Skin epidermis (tissue), 12 donors: ENCODE data around the gene CRNKL1.

ENCODE experiments used
- H3K27ac ChIP-seq, 21 experiments: fragments of 200-600 bp; sonication (generic) in 11 of 21; one replicate each; pipeline ENCODE4 v1.5.0; 2020; ENCODE audit warnings: mild to moderate bottlenecking in 3 of 21, inconsistent platforms in 2 of 21, moderate library complexity in 2 of 21
- H3K4me3 ChIP-seq, 7 experiments: fragments of 200-600 bp; sonication (generic) in 2 of 7; one replicate each; pipeline ENCODE4 v1.5.0; 2020; ENCODE audit warnings: inconsistent platforms in 2 of 7, mild to moderate bottlenecking in 2 of 7, moderate library complexity in 1 of 7

Gene CRNKL1

DNA sequence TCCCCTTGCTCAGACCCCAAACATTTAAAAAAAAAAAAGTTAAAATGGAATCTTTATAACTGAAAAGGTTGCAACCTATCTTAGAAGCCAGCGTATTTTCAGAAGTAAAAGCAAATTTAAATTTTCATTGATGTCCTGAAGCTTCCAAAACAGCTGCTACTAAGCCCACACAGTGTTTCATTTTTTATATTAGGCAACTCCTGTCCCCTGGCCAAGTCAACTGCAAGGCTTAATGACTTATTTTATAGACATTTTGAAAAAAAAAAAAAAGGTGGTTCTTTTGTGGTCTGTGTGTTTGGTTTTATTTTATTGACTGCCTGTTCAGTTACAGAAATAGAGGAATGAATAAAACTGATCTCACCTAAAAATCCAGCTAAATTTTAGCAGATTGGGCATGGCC is 13.1 kb upstream of the CRNKL1 start:
- H3K4me3 ChIP-seq, result no peak overlapping the region
- no peak overlapping the region for H3K27ac ChIP-seq

DNA sequence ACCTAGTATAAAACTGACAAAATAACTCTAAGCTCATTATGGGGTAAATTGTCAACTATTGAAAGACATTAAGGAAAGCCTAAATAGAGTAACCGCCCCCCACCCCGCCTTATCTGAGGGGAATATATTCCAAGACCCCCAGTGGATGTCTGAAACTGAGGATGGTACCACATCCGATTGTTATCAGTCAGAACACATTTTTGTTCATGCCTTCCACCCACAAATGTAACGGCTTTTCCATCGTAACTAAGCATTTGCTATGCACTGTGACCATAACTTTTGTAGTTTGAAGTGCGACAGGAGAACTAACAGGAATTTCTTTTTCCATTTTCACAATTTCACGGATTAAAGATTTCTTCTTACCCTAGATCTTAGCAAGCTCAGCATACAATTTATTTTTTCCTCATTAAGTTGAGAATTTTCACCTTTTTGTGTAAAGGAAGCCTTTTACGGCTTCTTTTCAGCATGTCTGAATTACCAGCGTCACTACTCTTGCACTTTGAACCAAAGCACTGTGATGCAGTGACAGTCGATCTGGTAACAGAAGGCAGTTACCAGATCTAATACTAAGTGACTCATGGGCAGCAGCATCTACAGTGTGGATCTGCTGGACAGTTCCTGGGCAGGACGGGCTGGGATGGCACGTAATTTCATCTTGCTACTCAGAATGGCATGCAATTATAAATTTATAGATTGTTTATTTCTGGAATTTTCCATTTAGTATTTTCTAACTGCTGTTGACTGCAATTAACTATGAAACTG is 11.9 kb upstream of the CRNKL1 start:
- no peak overlapping the region for H3K27ac ChIP-seq
- no peak overlapping the region for H3K4me3 ChIP-seq

DNA sequence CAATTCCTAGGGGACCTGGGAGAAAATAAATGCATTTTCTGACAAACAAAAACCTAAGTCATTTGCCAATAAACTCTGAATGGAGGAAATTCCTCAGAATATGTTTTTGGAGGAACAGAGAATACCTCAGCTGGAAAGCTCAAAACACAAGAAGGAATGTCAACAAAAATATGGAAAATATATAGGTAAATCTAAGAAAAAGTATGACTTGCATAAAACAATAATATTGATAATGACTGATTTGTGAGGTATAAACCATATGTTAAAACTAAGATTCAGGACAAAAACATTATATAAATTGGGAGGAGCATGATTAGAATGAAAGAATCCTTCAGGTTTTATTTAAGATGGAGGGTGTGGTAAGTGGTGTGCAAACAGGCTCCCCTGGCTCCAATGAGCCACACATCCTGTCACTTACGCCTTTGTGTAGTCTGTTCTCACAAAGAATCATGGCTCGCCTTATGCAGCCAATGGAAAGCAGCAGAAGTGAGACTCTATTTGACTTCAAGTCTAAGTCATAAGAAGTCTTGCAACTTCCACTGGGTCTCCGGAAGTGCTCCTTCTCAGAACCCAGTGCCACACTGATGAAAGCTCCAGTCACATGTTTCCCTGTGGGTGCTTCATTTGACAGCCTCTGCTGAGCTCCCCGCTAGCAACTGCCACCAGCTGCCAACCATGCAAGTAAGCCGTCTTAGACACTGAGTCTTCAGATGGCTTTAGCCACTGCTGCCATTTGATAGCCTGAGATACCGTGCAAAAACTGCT is 8.2 kb upstream of the CRNKL1 start:
- H3K27ac ChIP-seq, result no peak overlapping the region

DNA sequence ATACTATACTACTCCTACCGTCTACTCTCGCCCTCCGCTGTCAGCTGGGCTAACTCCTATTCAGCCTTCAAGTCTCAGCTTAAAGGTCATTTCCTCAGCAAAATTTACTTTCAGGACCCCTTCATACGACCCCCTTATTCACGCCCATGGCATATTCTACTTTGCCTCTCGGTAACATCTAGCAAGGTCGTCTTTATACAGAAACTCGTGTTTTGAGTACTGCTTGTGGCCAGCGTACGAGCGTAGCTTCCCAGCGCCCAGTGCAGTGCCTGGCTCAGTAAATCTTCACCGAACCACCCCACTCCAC is 546 bp downstream of the CRNKL1 start:
- Histone ChIP-seq H3K27ac (peak overlapping the region; percentile 33 to 94 (median 90)), H3K4me3 (peak overlapping the region; percentile 61 to 99 (median 83))

More for the DNA sequence above, 8.2 kb upstream of the CRNKL1 start:
- H3K4me3 ChIP-seq, result no peak overlapping the region

DNA sequence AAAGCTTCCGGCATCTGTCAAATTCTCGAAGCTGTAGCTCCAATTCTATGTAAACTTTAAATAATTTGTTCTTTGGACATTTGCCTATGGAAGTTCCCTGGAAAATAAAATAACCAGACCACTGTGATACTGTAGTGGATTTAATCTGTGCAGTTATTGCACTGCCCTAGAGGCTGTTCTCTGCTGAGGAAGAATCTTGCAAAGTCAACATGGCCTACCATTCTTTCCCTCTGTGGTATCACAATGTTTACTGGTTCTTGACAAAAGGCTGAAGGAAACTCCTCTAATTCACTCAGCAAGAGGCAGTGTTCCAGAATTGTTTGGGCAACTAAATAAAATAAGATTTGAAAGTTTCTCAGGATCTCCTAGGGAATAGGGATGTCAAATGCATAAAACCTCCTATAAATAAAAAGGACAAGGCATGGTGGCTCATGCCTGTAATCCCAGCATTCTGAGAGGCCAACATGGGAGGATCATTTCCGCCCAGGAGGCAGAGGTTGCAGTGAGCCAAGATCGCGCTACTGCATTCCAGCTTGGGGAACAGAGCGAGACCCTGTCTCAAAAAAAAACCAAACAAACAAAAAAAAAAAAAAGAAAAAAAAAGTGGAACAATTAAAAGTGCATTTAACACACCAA is 12.4 kb downstream of the CRNKL1 start:
- Histone ChIP-seq H3K27ac (no peak overlapping the region), H3K4me3 (no peak overlapping the region)

DNA sequence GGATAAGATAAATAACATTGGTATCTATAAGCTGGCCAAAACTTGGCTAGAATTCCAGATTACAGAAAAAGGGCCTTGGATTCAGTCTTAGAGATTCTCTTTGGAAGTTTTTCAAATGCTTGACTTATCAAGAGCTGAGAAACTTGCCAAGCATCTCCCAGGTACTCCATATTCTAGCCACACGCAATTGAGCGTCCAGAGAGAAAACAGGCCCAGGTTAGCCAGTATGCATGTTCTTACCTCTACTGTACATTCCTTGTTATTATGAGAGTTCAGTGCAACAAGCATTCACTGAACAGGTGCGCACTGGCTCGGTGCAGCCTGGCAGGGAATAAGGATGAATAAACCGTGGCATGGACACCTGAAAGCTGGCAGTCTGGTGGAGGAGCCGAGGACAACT is 13.7 kb downstream of the CRNKL1 start:
- Histone ChIP-seq H3K27ac (no peak overlapping the region), H3K4me3 (no peak overlapping the region)

DNA sequence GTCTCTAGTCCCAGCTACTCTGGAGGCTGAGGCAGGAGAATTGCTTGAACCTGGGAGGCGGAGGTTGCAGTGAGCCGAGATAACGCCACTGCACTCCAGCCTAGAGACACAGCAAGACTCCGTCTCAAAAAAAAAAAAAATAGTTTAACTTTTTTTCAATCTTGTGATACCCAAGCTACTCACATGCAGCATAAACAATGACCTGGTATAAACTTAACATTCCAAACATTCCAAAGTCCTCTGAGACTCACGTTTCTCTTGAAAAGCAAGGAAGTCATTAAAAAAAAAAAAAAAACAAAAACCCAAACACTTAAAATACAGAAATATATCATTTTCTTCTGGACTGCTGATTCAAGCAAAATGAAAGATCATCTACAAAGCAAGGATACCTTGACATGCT is 14.3 kb downstream of the CRNKL1 start:
- no peak overlapping the region for H3K27ac ChIP-seq
- H3K4me3 ChIP-seq, result no peak overlapping the region

DNA sequence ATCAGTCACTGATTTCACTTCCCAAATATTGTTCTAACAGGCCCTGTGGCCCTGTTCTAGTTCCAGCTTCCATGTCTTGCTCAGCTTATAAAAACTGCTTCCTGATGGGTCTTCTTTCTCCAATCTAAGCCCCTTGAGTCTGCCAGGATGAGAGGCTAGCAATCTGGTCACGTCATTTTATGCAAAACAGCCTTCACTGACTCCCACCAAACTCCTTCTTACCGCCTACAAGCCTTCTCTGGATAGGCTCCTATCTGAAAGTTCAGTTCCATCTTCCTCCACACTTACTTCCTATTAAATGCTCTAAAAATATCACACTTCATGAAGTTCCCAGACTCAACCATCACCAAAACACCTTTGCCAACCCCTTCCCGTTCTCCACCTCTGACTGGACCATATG is 15.5 kb downstream of the CRNKL1 start:
- Histone ChIP-seq H3K27ac (no peak overlapping the region), H3K4me3 (no peak overlapping the region)

DNA sequence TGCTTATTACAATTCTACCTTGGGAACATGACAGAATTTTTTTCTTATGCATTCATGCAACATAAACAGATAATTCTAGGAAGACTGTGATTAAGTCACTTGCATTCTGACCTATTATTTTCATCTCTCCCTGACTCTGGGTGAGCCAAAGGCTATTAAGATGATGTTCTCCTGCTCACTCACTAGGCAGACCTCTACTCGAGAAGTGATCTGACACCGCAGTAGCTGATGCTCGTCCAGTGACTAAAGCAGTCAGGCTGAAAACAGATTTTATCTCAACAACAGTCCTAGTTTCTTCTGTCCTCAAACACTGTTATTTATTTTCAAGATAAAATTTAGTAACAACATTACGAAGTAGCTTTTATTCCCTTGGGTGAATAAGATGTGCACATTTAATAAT is 17.8 kb downstream of the CRNKL1 start:
- no peak overlapping the region for H3K27ac ChIP-seq
- H3K4me3 ChIP-seq, result no peak overlapping the region

DNA sequence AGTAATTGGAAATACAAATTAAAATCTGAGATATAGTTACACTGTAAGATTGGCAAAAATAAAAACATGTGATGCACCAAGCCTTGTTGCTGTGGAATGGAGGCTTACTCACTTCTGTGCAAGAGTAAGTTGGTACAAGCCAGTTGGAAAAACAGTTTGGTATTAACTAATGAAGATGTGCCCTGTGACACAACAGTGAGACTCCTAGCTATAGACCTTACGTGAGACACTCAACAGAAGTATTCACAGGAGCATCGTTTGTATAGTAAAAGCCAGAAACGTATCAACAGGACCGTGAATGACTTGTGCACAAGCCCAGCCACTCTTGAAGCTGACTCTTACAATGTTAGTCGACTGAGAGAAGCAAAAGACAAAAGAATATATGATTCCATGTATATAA is 20.5 kb downstream of the CRNKL1 start:
- H3K27ac ChIP-seq, result peak overlapping the region in 1 of 21 experiments; percentile 16
- no peak overlapping the region for H3K4me3 ChIP-seq

DNA sequence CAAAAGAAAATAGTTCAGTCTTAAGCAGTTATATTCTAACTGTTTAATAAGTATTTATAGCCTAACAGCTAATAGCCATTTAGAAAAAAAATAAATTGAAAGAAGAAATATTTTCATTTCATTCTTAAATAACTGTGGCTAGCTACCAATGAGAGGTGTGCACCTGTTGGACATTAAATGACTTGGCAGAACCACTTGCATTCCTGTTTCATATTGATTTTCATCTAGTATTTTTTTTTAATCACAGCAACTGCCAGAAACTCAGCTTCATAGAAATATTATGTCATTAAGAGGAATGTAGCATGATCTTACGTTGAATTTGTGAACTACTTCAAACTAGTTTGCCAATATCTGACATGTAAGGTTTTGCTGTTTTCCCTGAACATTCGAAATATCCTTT is 25.0 kb downstream of the CRNKL1 start:
- Histone ChIP-seq H3K4me3 (no peak overlapping the region), H3K27ac (no peak overlapping the region)

DNA sequence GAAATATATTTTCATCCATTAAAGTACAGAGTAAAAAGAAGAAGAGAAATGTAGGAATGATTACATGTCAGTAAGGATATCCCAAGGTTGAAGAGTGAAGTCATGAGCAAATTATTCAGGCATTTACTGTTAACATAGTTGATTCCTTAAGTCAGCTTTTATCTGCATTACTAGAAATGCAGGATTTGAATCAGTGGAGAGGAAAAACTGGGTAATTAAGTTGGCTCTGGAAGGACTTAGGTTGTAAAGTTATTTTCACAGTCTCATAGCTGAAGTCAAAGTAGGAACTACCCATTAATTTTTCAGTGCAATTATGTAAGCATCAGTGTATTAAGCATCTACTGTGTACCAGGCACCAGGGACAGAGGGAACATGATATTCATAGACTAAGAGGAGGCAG is 27.3 kb downstream of the CRNKL1 start:
- H3K4me3 ChIP-seq, result no peak overlapping the region
- no peak overlapping the region for H3K27ac ChIP-seq

DNA sequence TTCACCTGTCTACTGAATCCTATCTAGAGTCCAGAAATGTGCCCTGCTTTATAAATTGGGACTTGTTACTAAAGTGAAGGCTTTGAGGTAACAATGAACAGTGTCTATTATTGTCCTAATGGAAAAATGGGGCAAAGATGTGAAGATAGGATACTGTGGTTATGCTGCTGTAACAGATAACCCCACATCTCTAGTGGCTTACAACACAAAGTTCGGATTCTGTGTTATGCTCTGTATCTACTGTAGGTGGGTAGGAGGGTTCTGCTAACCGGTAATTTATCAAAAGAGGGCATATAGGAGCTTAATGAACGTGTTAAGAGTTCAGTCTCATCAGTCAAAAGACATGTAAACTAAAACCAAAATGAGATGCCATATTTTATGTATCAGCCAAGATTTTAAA is 28.9 kb downstream of the CRNKL1 start:
- Histone ChIP-seq H3K4me3 (no peak overlapping the region), H3K27ac (no peak overlapping the region)

DNA sequence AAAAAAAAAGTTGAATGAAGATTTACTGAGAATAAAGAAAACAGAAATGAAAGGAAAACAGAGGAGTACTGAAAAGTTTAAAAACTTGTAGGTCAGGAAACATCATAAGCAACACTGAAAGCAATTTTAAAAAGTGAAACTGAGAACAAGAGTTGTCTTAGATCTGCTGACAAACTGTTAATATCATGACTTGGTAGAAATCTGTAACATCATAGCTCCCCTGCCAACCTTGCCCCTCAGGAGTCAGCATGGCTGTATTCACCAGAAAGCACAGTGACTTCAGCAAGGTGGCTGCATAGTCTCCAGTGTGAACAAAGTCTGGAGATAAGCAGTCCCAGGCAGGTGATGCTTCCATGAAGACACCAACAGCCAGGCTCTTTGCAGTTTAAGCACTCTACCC is 29.8 kb downstream of the CRNKL1 start:
- no peak overlapping the region for H3K4me3 ChIP-seq
- H3K27ac ChIP-seq, result peak overlapping the region in 1 of 21 experiments; percentile 1

DNA sequence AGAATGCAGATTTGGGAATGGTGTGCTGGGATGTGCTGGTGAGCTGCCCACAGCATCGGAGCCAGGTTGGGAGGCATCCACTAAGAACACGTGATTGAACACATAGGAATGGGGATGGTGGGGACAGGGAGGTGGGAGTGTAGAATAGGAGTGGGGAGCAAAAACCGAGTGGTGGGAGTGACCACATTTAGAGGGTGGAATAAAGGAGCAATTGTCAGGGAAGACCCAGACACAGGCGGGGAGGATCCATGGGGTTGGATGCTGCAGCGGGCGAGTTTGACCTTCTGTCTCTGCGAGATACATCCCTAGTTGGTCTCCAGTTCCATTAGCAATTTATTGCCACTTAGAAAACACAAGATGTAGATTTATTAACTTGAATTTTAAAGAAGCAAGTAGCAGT is 30.4 kb downstream of the CRNKL1 start:
- Histone ChIP-seq H3K27ac (peak overlapping the region in 2 of 21 experiments; percentile 5 to 49), H3K4me3 (no peak overlapping the region)

DNA sequence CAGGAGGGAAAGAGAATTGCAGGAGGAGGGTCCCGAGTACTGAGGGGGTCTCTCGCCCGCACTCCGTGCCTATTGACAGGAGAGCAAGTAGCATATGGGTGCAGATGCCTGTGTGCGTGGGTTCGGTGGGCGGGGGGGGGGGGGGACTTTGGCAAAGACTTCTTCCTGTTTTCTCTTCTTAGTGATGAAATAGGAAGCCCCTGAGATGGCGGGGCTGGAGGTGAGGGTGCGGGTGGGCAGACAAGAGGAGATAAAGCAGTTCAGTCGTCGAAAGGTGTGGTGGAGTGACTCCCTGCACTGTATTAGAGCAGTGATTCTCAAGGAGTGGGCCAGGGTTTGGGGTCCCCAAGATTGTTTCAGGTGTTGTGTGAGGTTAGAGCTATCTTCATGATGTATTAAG is 31.4 kb downstream of the CRNKL1 start:
- no peak overlapping the region for H3K4me3 ChIP-seq
- no peak overlapping the region for H3K27ac ChIP-seq

DNA sequence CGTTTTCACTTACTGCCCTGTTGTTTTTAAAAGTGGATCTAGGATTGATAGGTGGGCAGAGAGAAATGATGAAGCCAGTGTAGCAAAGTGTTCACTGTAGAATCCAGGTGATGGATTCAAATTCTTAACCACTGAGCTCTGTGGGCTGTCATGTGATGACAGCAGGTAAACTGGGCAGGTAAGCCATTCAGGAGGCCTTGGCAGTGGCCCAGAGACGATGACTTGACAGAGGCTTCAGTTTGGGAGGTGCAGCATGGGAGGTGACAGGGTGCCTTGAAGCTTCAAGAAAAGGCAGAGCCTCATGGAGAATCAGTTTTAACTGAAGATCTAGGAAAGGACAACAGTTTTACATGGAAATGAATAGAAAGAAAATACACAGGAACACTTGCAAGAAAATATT is 33.1 kb downstream of the CRNKL1 start:
- peak overlapping the region in 11 of 21 experiments; percentile 4 to 59 (median 30) for H3K27ac ChIP-seq
- H3K4me3 ChIP-seq, result no peak overlapping the region

DNA sequence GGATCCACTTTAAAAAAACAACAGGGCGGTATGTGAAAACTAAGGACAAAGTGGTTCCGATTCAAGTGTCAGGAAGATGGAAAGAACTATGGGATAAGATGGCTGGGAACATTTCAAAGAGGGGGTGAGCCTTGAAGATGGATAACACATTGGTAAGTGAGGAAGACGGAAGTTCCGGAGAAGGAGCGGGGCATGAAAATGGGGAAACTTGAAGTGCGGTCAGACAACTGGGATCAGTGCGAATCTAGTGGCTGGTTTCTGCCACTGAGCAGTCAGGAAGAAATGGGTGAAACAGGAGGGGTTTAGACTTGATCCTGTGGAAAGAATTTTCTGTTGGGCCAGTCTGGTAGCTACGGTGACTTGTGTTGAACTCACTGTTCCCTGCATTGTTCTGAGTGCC is 33.9 kb downstream of the CRNKL1 start:
- Histone ChIP-seq H3K4me3 (peak overlapping the region in 6 of 7 experiments; percentile 80 to 98 (median 93)), H3K27ac (peak overlapping the region in 11 of 21 experiments; percentile 35 to 95 (median 87))

DNA sequence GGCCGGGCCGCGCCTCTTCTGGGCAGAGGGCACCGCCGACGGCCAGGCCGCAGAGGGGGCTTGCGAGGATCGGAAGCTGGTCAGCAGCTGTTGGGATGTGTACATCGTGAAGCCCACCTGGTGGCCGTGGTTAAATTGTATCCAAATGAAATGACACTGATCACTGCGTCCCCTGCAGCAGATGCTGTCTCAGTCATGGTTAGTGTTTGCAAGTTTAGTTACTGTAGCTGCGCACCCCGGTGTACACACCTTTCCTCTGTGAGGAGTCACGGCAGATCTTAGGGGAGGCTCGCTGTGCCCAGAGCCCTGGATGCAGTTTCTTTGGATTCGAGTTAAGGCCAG is 34.5 kb downstream of the CRNKL1 start:
- H3K27ac ChIP-seq, result peak overlapping the region; percentile 76 to 96 (median 88)
- H3K4me3 ChIP-seq, result peak overlapping the region; percentile 80 to 98 (median 93)

DNA sequence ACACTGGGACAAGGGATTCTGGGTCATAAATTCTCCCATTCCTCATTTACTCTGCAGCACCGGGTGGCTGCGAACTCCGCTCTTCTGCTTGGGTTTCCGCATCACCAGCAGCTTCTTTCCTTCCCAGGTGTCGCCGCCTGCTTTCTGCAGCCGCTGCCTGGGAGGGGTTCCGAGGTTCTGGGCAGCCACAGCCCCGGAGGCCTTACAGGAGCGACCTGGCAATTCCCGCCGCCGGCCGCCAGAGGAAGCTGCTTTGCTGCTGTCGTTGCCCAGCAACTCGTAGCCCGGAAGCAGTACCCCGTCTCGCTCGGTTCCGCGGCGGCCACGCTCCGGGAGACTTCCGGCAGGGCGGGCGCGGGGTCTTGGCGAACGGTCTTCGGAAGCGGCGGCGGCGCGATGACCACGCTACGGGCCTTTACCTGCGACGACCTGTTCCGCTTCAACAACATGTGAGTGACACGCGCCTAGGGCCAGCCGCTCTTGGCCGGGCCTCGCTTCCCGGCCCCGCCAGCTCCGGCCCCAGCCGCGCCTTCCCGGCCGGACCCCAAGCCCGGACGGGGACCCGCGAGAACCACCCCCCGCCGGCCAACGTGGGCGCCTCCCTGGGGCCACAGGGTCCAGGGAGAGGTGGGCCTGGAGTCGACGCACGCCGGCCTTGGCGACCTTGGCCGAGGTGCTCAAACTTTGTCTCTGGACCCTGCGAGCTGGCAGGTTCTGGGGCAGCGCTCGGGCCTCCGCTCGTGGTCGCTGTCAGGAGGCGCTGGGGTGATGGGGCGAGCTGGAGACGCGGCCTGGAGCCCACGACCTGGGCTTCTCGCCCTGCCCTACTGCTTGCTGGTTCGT is 35.0 kb downstream of the CRNKL1 start, which contains the start of gene NAA20:
Gene NAA20 (plus strand): TSS at position 362 of the 843 bp plus-strand sequence. CDS start 35 bp downstream, at position 397.
- Histone ChIP-seq H3K27ac (peak within 1 kb of the TSS; percentile 76 to 96 (median 88)), H3K4me3 (peak within 1 kb of the TSS; percentile 80 to 98 (median 93))
